ENCODE results near the gene PIK3R4. TPM values are rescaled to one million over a fixed set of nuclear protein-coding genes. Genes with fewer than 3 reads are reported as not detected.

The PIK3R4 gene
- total RNA-seq, 2 experiments from 2014 or later: 13.7 to 14.5 TPM

GRCh38 chr3:130688697-130689470, 57.7 kb downstream of the PIK3R4 start:
- intact Hi-C loops (cut with DNase I, micrococcal nuclease): no loop called here
- Mint-ChIP-seq H3K27ac (no peak overlapping the region), H3K4me1 (ENCODE audit: low read depth) (no peaks in the 10 kb centered on the region), H3K27me3 (no peaks in the 10 kb centered on the region), H3K4me3 (no peak overlapping the region), H3K36me3 (ENCODE audit: low read depth) (peaks cover 94% of the 10 kb centered on the region), H3K9me3 (no peaks in the 10 kb centered on the region)
- no peaks in the 10 kb centered on the region for H3K27me3 ChIP-seq (ENCODE audit: control insufficient read depth in 1 of 2, insufficient read depth in 2 of 2, low read length in 2 of 2)
- no peak overlapping the region for H3K27ac ChIP-seq (ENCODE audit: low read depth in 1 of 2, low read length in 2 of 2)
- POLR2A ChIA-PET: no interaction called here
- no peak for DNase-seq
- ATAC-seq (ENCODE audit: poor library complexity): no peak
- no peak for TF ChIP-seq CTCF (IDR thresholded peaks at IDR 0.05)
- no peaks in the 10 kb centered on the region for H3K9me3 ChIP-seq (ENCODE audit: control insufficient read depth in 1 of 2, insufficient read depth in 1 of 2, low read length in 2 of 2)
- peaks cover 41% of the 10 kb centered on the region for H3K36me3 ChIP-seq (ENCODE audit: insufficient read depth, low read length)
- no peak overlapping the region for H3K4me3 ChIP-seq (ENCODE audit: low read length)
- CTCF ChIA-PET: no interaction called here
- H3K4me1 ChIP-seq (ENCODE audit: insufficient read depth, low read length): no peaks in the 10 kb centered on the region

- Mint-ChIP-seq H3K4me3 (no peak overlapping the region), H3K36me3 (ENCODE audit: low read depth) (peaks cover 94% of the 10 kb centered on the region), H3K27ac (no peak overlapping the region), H3K9me3 (no peaks in the 10 kb centered on the region), H3K27me3 (no peaks in the 10 kb centered on the region), H3K4me1 (ENCODE audit: low read depth) (no peaks in the 10 kb centered on the region)
- DNase-seq (no peak), ATAC-seq (ENCODE audit: poor library complexity) (no peak)
- Histone ChIP-seq H3K4me3 (ENCODE audit: low read length) (no peak overlapping the region), H3K36me3 (ENCODE audit: insufficient read depth, low read length) (peaks cover 48% of the 10 kb centered on the region), H3K9me3 (ENCODE audit: control insufficient read depth in 1 of 2, insufficient read depth in 1 of 2, low read length in 2 of 2) (no peaks in the 10 kb centered on the region), H3K27ac (ENCODE audit: low read depth in 1 of 2, low read length in 2 of 2) (no peak overlapping the region), H3K4me1 (ENCODE audit: insufficient read depth, low read length) (no peaks in the 10 kb centered on the region), H3K27me3 (ENCODE audit: control insufficient read depth in 1 of 2, insufficient read depth in 2 of 2, low read length in 2 of 2) (no peaks in the 10 kb centered on the region)
- TF ChIP-seq CTCF (IDR thresholded peaks at IDR 0.05): no peak
- intact Hi-C loops (cut with DNase I, micrococcal nuclease): no loop called here
- ChIA-PET POLR2A (no interaction called here), CTCF (no interaction called here)
These were observed 58.5 kb downstream of the PIK3R4 start for GRCh38 chr3:130688015-130688688.

- H3K36me3 Mint-ChIP-seq (ENCODE audit: low read depth): peaks cover 94% of the 10 kb centered on the region
- intact Hi-C loops (cut with DNase I, micrococcal nuclease): no loop called here
- Histone ChIP-seq H3K36me3 (ENCODE audit: insufficient read depth, low read length) (peaks cover 56% of the 10 kb centered on the region), H3K4me3 (ENCODE audit: low read length) (no peak overlapping the region), H3K27ac (ENCODE audit: low read depth in 1 of 2, low read length in 2 of 2) (no peak overlapping the region), H3K27me3 (ENCODE audit: control insufficient read depth in 1 of 2, insufficient read depth in 2 of 2, low read length in 2 of 2) (no peaks in the 10 kb centered on the region), H3K4me1 (ENCODE audit: insufficient read depth, low read length) (no peaks in the 10 kb centered on the region), H3K9me3 (ENCODE audit: control insufficient read depth in 1 of 2, insufficient read depth in 1 of 2, low read length in 2 of 2) (no peaks in the 10 kb centered on the region)
- no peak for ATAC-seq (ENCODE audit: poor library complexity)
- H3K4me1 Mint-ChIP-seq (ENCODE audit: low read depth): no peaks in the 10 kb centered on the region
- no peak for TF ChIP-seq CTCF (IDR thresholded peaks at IDR 0.05)
- no peaks in the 10 kb centered on the region for H3K27me3 Mint-ChIP-seq
- POLR2A ChIA-PET: no interaction called here
- no peak overlapping the region for H3K27ac Mint-ChIP-seq
- no peaks in the 10 kb centered on the region for H3K9me3 Mint-ChIP-seq
- no peak overlapping the region for H3K4me3 Mint-ChIP-seq
- CTCF ChIA-PET: no interaction called here
- no peak for DNase-seq
These were observed 59.3 kb downstream of the PIK3R4 start for GRCh38 chr3:130687327-130687726.

All from CD4-positive, alpha-beta T cell (primary cell).